ENCODE measurements around the gene P3H1. TPM values are rescaled to one million over a fixed set of nuclear protein-coding genes. Genes with fewer than 3 reads are reported as not detected.
"Not testable (repeated sequence)": the region's sequence is repeated elsewhere in the genome, so short reads cannot be mapped to it uniquely, and the experiment has no call there.

Gene P3H1
- total RNA-seq: 10 to 100 TPM; 42.9 to 47.6 TPM

GRCh38 chr1:42766741-42767509, at the start of gene P3H1, which contains the start of gene C1orf50:
TSS of gene P3H1 (minus strand) at chr1:42767028. CDS start at chr1:42766971, 57 bp downstream.
TSS of gene C1orf50 (plus strand) at chr1:42767249. CDS start at chr1:42767312, 63 bp downstream.
- H3K27ac ChIP-seq: peak within 1 kb of the TSS; percentile 82 to 87
- peak; percentile 96 for ATAC-seq (ENCODE audit: insufficient number of reproducible peaks, low FRiP score, low read depth)
- H3K4me1 ChIP-seq (ENCODE audit: control insufficient read depth in 1 of 2, low read depth in 2 of 2): peaks cover 12 to 42% of the 10 kb centered on the region in 2 donors
- TF ChIP-seq CTCF (IDR thresholded peaks at IDR 0.05): no peak
- DNase-seq (ENCODE audit: low spot score): peak; percentile 97
- H3K36me3 ChIP-seq: no peaks in the 10 kb centered on the region
- H3K27me3 ChIP-seq (replicated peaks; ENCODE audit: insufficient read depth): no peaks in the 10 kb centered on the region
- no peaks in the 10 kb centered on the region for H3K9me3 ChIP-seq
- H3K4me3 ChIP-seq: peak within 1 kb of the TSS; percentile 93

- Histone ChIP-seq H3K4me3 (peak overlapping the region; percentile 97), H3K36me3 (no peaks in the 10 kb centered on the region), H3K4me1 (ENCODE audit: control insufficient read depth in 1 of 2, low read depth in 2 of 2) (peaks cover 9 to 17% of the 10 kb centered on the region in 2 donors), H3K27ac (peak overlapping the region; percentile 71 to 99), H3K27me3 (replicated peaks; ENCODE audit: insufficient read depth) (no peaks in the 10 kb centered on the region), H3K9me3 (no peaks in the 10 kb centered on the region)
- TF ChIP-seq CTCF (IDR thresholded peaks at IDR 0.05): no peak
- DNase-seq (ENCODE audit: low spot score) (no peak), ATAC-seq (ENCODE audit: insufficient number of reproducible peaks, low FRiP score, low read depth) (no peak)
Observed at GRCh38 chr1:42815941-42816584, 49.2 kb upstream of the P3H1 start.

GRCh38 chr1:42814815-42815214, 48.0 kb upstream of the P3H1 start:
- H3K9me3 ChIP-seq; H3K4me3 ChIP-seq; H3K36me3 ChIP-seq; ATAC-seq (ENCODE audit: insufficient number of reproducible peaks, low FRiP score, low read depth); H3K27me3 ChIP-seq (replicated peaks; ENCODE audit: insufficient read depth); H3K27ac ChIP-seq; DNase-seq (ENCODE audit: low spot score): not testable (repeated sequence)
- H3K4me1 ChIP-seq (ENCODE audit: control insufficient read depth in 1 of 2, low read depth in 2 of 2): peaks cover 9 to 17% of the 10 kb centered on the region in 2 donors

GRCh38 chr1:42807056-42807668, 40.3 kb upstream of the P3H1 start:
- DNase-seq (ENCODE audit: low spot score): no peak
- Histone ChIP-seq H3K4me3 (no peak overlapping the region), H3K27ac (no peak overlapping the region), H3K36me3 (peaks cover 5% of the 10 kb centered on the region), H3K4me1 (ENCODE audit: control insufficient read depth in 1 of 2, low read depth in 2 of 2) (no peaks in the 10 kb centered on the region), H3K9me3 (no peaks in the 10 kb centered on the region), H3K27me3 (replicated peaks; ENCODE audit: insufficient read depth) (no peaks in the 10 kb centered on the region)
- no peak for ATAC-seq (ENCODE audit: insufficient number of reproducible peaks, low FRiP score, low read depth)
- TF ChIP-seq CTCF (IDR thresholded peaks at IDR 0.05): no peak

GRCh38 chr1:42806593-42806992, 39.8 kb upstream of the P3H1 start:
- TF ChIP-seq CTCF (IDR thresholded peaks at IDR 0.05): no peak
- no peaks in the 10 kb centered on the region for H3K27me3 ChIP-seq (replicated peaks; ENCODE audit: insufficient read depth)
- H3K36me3 ChIP-seq: peaks cover 5% of the 10 kb centered on the region
- no peak overlapping the region for H3K4me3 ChIP-seq
- H3K27ac ChIP-seq: no peak overlapping the region
- DNase-seq (ENCODE audit: low spot score): no peak
- no peaks in the 10 kb centered on the region for H3K4me1 ChIP-seq (ENCODE audit: control insufficient read depth in 1 of 2, low read depth in 2 of 2)
- ATAC-seq (ENCODE audit: insufficient number of reproducible peaks, low FRiP score, low read depth): no peak
- no peaks in the 10 kb centered on the region for H3K9me3 ChIP-seq

Data from thoracic aorta (tissue), 2 donors.